CD14-positive monocyte (primary cell): ENCODE measurements around the gene INPP5A. TPM values are rescaled to one million over a fixed set of nuclear protein-coding genes. Genes with fewer than 3 reads are reported as not detected.
"Not testable (repeated sequence)": the region's sequence is repeated elsewhere in the genome, so short reads cannot be mapped to it uniquely, and the experiment has no call there.

Source experiments
- DNase-seq, 3 donors: peaks; one replicate each; pipeline ENCODE4 v3.0.0-alpha.2; 2011 to 2022
- H2AFZ ChIP-seq: 2 replicates; pipeline ENCODE4 v1.6.0; 2012; ENCODE audit warnings: mild to moderate bottlenecking, low read depth, low read length, inconsistent platforms; ENCODE audit not compliant: insufficient read depth, poor library complexity, severe bottlenecking
- H3K27ac ChIP-seq, 2 donors: 1 replicate in 1 of 2; 2 replicates in 1 of 2; pipeline ENCODE4 v1.5.1; 2012 to 2013; ENCODE audit warnings: low read length in 2 of 2, control low read depth in 1 of 2, inconsistent platforms in 1 of 2, low read depth in 1 of 2, mild to moderate bottlenecking in 1 of 2
- H3K27me3 ChIP-seq, 2 donors: one replicate each; pipeline versions ENCODE4 v1.6.0 to v1.6.1; 2011 to 2013; ENCODE audit warnings: low read length in 2 of 2; ENCODE audit not compliant: control insufficient read depth in 2 of 2, insufficient read depth in 2 of 2
- H3K36me3 ChIP-seq, 2 donors: replicated peaks in 1 of 2; 1 replicate in 1 of 2; 2 replicates in 1 of 2; pipeline versions ENCODE4 v1.5.1 to v1.6.1; 2012 to 2013; ENCODE audit warnings: low read length in 2 of 2, control low read depth in 1 of 2, inconsistent platforms in 1 of 2, mild to moderate bottlenecking in 1 of 2; ENCODE audit not compliant: insufficient read depth in 2 of 2, control insufficient read depth in 1 of 2
- H3K4me1 ChIP-seq, 2 donors: 1 replicate in 1 of 2; 2 replicates in 1 of 2; pipeline versions ENCODE4 v1.5.1 to v1.6.1; 2012 to 2013; ENCODE audit warnings: low read length in 2 of 2, control low read depth in 1 of 2, inconsistent platforms in 1 of 2, mild to moderate bottlenecking in 1 of 2, moderate library complexity in 1 of 2; ENCODE audit not compliant: insufficient read depth in 2 of 2, control insufficient read depth in 1 of 2
- H3K4me2 ChIP-seq: replicated peaks from 2 replicates; pipeline ENCODE3; 2012; ENCODE audit warnings: low read length, moderate library complexity, mild to moderate bottlenecking; ENCODE audit not compliant: poor library complexity, severe bottlenecking; ENCODE audit errors: extremely low read depth
- H3K4me3 ChIP-seq, 3 experiments: fragments of 200-600 bp in 1 of 3; sonication (generic) in 1 of 3; replicated peaks in 1 of 3; 1 replicate in 2 of 3; 2 replicates in 1 of 3; pipeline ENCODE4 v1.5.1; 2011 to 2013; ENCODE audit warnings: low read length in 3 of 3, mild to moderate bottlenecking in 3 of 3, control low read depth in 2 of 3, low read depth in 2 of 3, inconsistent platforms in 1 of 3, moderate library complexity in 1 of 3
- H3K79me2 ChIP-seq: 2 replicates; pipeline ENCODE4 v1.6.0; 2012; ENCODE audit warnings: mild to moderate bottlenecking, control low read depth, inconsistent platforms, low read length, moderate library complexity; ENCODE audit not compliant: insufficient read depth
- H3K9ac ChIP-seq: 2 replicates; pipeline ENCODE4 v1.6.0; 2017; ENCODE audit warnings: low read length, mild to moderate bottlenecking; ENCODE audit not compliant: insufficient read depth, poor library complexity, severe bottlenecking
- H3K9me3 ChIP-seq, 2 donors: replicated peaks in 1 of 2; 1 replicate in 1 of 2; 2 replicates in 1 of 2; pipeline versions ENCODE4 v1.5.1 to v1.6.1; 2012 to 2013; ENCODE audit warnings: low read length in 2 of 2, control low read depth in 1 of 2; ENCODE audit not compliant: control insufficient read depth in 1 of 2, insufficient read depth in 1 of 2
- H4K20me1 ChIP-seq: 2 replicates; pipeline ENCODE4 v1.6.0; 2012; ENCODE audit warnings: mild to moderate bottlenecking, low read length, control low read depth, moderate library complexity; ENCODE audit not compliant: insufficient read depth
- H3K27ac Mint-ChIP-seq, 7 donors: one replicate each; pipeline ENCODE4 v1.8.0; 2020; ENCODE audit warnings: mild to moderate bottlenecking in 7 of 7, mixed read lengths in 7 of 7, moderate library complexity in 6 of 7, inconsistent platforms in 2 of 7
- H3K27me3 Mint-ChIP-seq, 3 donors: one replicate each; pipeline ENCODE4 v1.8.0; 2021 to 2022; ENCODE audit warnings: low read depth in 3 of 3, mild to moderate bottlenecking in 3 of 3, mixed read lengths in 3 of 3, moderate library complexity in 3 of 3, inconsistent platforms in 1 of 3
- H3K36me3 Mint-ChIP-seq, 2 donors: one replicate each; pipeline ENCODE4 v1.8.0; 2020; ENCODE audit warnings: mixed read lengths in 2 of 2, inconsistent platforms in 1 of 2, mild to moderate bottlenecking in 1 of 2
- H3K4me1 Mint-ChIP-seq: one replicate; pipeline ENCODE4 v1.8.0; 2020; ENCODE audit warnings: mild to moderate bottlenecking, mixed read lengths
- H3K4me3 Mint-ChIP-seq, 2 donors: one replicate each; pipeline ENCODE4 v1.8.0; 2020; ENCODE audit warnings: mild to moderate bottlenecking in 2 of 2, mixed read lengths in 2 of 2, moderate library complexity in 1 of 2
- H3K9me3 Mint-ChIP-seq, 7 donors: one replicate each; pipeline ENCODE4 v1.8.0; 2020 to 2022; ENCODE audit warnings: mixed read lengths in 7 of 7, mild to moderate bottlenecking in 6 of 7, moderate library complexity in 6 of 7, inconsistent platforms in 2 of 7
- CTCF ChIP-seq: fragments of 200-600 bp; IDR thresholded peaks from one replicate; pipeline ENCODE4 v1.8.0; 2022; ENCODE audit warnings: antibody characterized with exemption, mild to moderate bottlenecking
- WGBS: methylation state at CpG from one replicate; pipeline ENCODE4 v1.1.5; 2013; ENCODE audit warnings: missing lambda C conversion rate; ENCODE audit not compliant: insufficient coverage; 5-methylcytosine and 5-hydroxymethylcytosine counted together
- intact Hi-C, 2 donors: fragments of 100-400 bp; cut with micrococcal nuclease; formaldehyde crosslinking; loops; one replicate each; pipeline versions ENCODE4 v1.15.0 to v1.15.1; 2023
- polyA plus RNA-seq, 3 donors: library from polyadenylated mRNA; depleted of rRNA in 1 of 3; unstranded in 2 of 3; stranded (reverse) in 1 of 3; fragments of 300-500 nt in 2 of 3; fragments of >200 nt in 1 of 3; fragmentation: Illumina TruSeq in 2 of 3; gene quantifications; 1 replicate in 2 of 3; 2 replicates in 1 of 3; pipeline ENCODE4 v1.2.3, GENCODE V29; 2012 to 2021

INPP5A gene
- polyA plus RNA-seq, 3 donors, result 0.87 to 17.2 (median 2.9) TPM

GRCh38 chr10:132793871-132794849, 256.6 kb downstream of the INPP5A start:
- 81% methylated on average over 52 of the region's 57 CpGs for WGBS
- H3K4me3 Mint-ChIP-seq, result no peak overlapping the region
- Histone ChIP-seq H3K4me3 (no peak overlapping the region), H3K9me3 (no peaks in the 10 kb centered on the region), H3K4me2 (no peak overlapping the region), H3K79me2 (no peaks in the 10 kb centered on the region), H3K9ac (no peak overlapping the region), H4K20me1 (no peaks in the 10 kb centered on the region), H3K27ac (no peak overlapping the region), H3K36me3 (no peaks in the 10 kb centered on the region), H3K27me3 (peaks cover 0 to 15% of the 10 kb centered on the region in 2 donors), H2AFZ (no peak overlapping the region), H3K4me1 (no peaks in the 10 kb centered on the region)
- H3K27ac Mint-ChIP-seq, result no peak overlapping the region
- TF ChIP-seq CTCF, result no peak
- H3K36me3 Mint-ChIP-seq, result no peaks in the 10 kb centered on the region
- H3K9me3 Mint-ChIP-seq, result peaks cover 0 to 7% (median 0%) of the 10 kb centered on the region in 7 donors
- no peaks in the 10 kb centered on the region for H3K4me1 Mint-ChIP-seq
- intact Hi-C loops, result no loop called here
- no peak for DNase-seq
- H3K27me3 Mint-ChIP-seq, result peaks cover 9 to 29% (median 17%) of the 10 kb centered on the region in 3 donors

- no peaks in the 10 kb centered on the region for H3K9me3 ChIP-seq
- Mint-ChIP-seq H3K27ac (no peak overlapping the region), H3K4me1 (no peaks in the 10 kb centered on the region), H3K36me3 (no peaks in the 10 kb centered on the region), H3K9me3 (peaks cover 0 to 7% (median 3%) of the 10 kb centered on the region in 7 donors), H3K4me3 (no peak overlapping the region), H3K27me3 (peaks cover 0 to 10% (median 3%) of the 10 kb centered on the region in 3 donors)
- no peaks in the 10 kb centered on the region for H3K27me3 ChIP-seq
- WGBS, result 87% methylated on average over 21 of the region's 21 CpGs
- H3K27ac ChIP-seq, result no peak overlapping the region
- H4K20me1 ChIP-seq, result no peaks in the 10 kb centered on the region
- no peaks in the 10 kb centered on the region for H3K79me2 ChIP-seq
- H2AFZ ChIP-seq, result no peak overlapping the region
- H3K4me3 ChIP-seq, result no peak overlapping the region
- TF ChIP-seq CTCF, result no peak
- H3K36me3 ChIP-seq, result no peaks in the 10 kb centered on the region
- intact Hi-C loops, result no loop called here
- no peaks in the 10 kb centered on the region for H3K4me1 ChIP-seq
- no peak overlapping the region for H3K4me2 ChIP-seq
- DNase-seq, result no peak
- no peak overlapping the region for H3K9ac ChIP-seq
These were observed 259.3 kb downstream of the INPP5A start for GRCh38 chr10:132796846-132797245.

- intact Hi-C loops, H3K79me2 ChIP-seq, H3K36me3 ChIP-seq, H3K4me3 ChIP-seq, H3K27ac ChIP-seq, H3K9me3 ChIP-seq, H2AFZ ChIP-seq, H3K4me2 ChIP-seq, DNase-seq, H4K20me1 ChIP-seq, H3K36me3 Mint-ChIP-seq, H3K4me1 Mint-ChIP-seq, H3K27me3 ChIP-seq, H3K4me3 Mint-ChIP-seq, H3K9me3 Mint-ChIP-seq, H3K27ac Mint-ChIP-seq, H3K4me1 ChIP-seq, H3K9ac ChIP-seq: not testable (repeated sequence)
- H3K27me3 Mint-ChIP-seq, result peaks cover 0 to 14% (median 3%) of the 10 kb centered on the region in 3 donors
- 97% methylated on average over 27 of the region's 32 CpGs for WGBS
These were observed 260.4 kb downstream of the INPP5A start for GRCh38 chr10:132797986-132798385.
